SHP77 (cell line): ENCODE data around the gene DIAPH3.

Source experiments
- DNase-seq, 2 experiments: peaks; one replicate each; lab custom pipeline; 2025; lab: John Stamatoyannopoulos, UW

DIAPH3 gene

GRCh38 chr13:59867867-59868266 is 295.9 kb downstream of the DIAPH3 start:
- DNase-seq = no peak

GRCh38 chr13:59865398-59865797 is 298.3 kb downstream of the DIAPH3 start:
- no peak for DNase-seq

GRCh38 chr13:59863621-59864020 is 300.1 kb downstream of the DIAPH3 start:
- no peak for DNase-seq

GRCh38 chr13:59861676-59862075 is 302.1 kb downstream of the DIAPH3 start:
- DNase-seq = no peak

- DNase-seq = no peak
These were observed 307.4 kb downstream of the DIAPH3 start for GRCh38 chr13:59856281-59856810.

- no peak for DNase-seq
These were observed 316.7 kb downstream of the DIAPH3 start for GRCh38 chr13:59846845-59847620.

- DNase-seq = no peak
These were observed 320.7 kb downstream of the DIAPH3 start for GRCh38 chr13:59843040-59843439.

GRCh38 chr13:59842507-59842906 is 321.2 kb downstream of the DIAPH3 start:
- no peak for DNase-seq

- no peak for DNase-seq
These were observed 324.5 kb downstream of the DIAPH3 start for GRCh38 chr13:59839186-59839585.

GRCh38 chr13:59837101-59837500 is 326.6 kb downstream of the DIAPH3 start:
- no peak for DNase-seq

- no peak for DNase-seq
These were observed 328.2 kb downstream of the DIAPH3 start for GRCh38 chr13:59835569-59835968.

GRCh38 chr13:59834801-59835200 is 328.9 kb downstream of the DIAPH3 start:
- no peak for DNase-seq

- DNase-seq = no peak
These were observed 334.0 kb downstream of the DIAPH3 start for GRCh38 chr13:59829690-59830089.

GRCh38 chr13:59823486-59823885 is 340.2 kb downstream of the DIAPH3 start:
- DNase-seq = no peak

- DNase-seq = no peak
These were observed 354.2 kb downstream of the DIAPH3 start for GRCh38 chr13:59809564-59809963.

GRCh38 chr13:59806801-59807200 is 356.9 kb downstream of the DIAPH3 start:
- DNase-seq = no peak

- no peak for DNase-seq
These were observed 362.4 kb downstream of the DIAPH3 start for GRCh38 chr13:59801107-59801880.

GRCh38 chr13:59793107-59793506 is 370.6 kb downstream of the DIAPH3 start:
- no peak for DNase-seq

- no peak for DNase-seq
These were observed 373.1 kb downstream of the DIAPH3 start for GRCh38 chr13:59790626-59791025.

- no peak for DNase-seq
These were observed 374.2 kb downstream of the DIAPH3 start for GRCh38 chr13:59789558-59789957.

- no peak for DNase-seq
These were observed 376.0 kb downstream of the DIAPH3 start for GRCh38 chr13:59787679-59788078.

- no peak for DNase-seq
These were observed 381.0 kb downstream of the DIAPH3 start for GRCh38 chr13:59782696-59783095.

GRCh38 chr13:59780058-59780457 is 383.7 kb downstream of the DIAPH3 start:
- DNase-seq = no peak
